AG10803 (cell line): ENCODE results near the gene VAV2.

Experiments used
- DNase-seq: peaks from one replicate; pipeline ENCODE4 v3.0.0; 2010; ENCODE audit warnings: low read depth
- H3K4me3 ChIP-seq: 2 replicates; pipeline ENCODE4 v1.5.1; 2011; ENCODE audit warnings: mild to moderate bottlenecking, low read length, control low read depth
- TF ChIP-seq, protein P1 (sequence below): conservative IDR thresholded peaks from 2 replicates; pipeline ENCODE4 v1.5.1; 2011; ENCODE audit warnings: mild to moderate bottlenecking, low read length, control low read depth, inconsistent platforms

The VAV2 gene

DNA sequence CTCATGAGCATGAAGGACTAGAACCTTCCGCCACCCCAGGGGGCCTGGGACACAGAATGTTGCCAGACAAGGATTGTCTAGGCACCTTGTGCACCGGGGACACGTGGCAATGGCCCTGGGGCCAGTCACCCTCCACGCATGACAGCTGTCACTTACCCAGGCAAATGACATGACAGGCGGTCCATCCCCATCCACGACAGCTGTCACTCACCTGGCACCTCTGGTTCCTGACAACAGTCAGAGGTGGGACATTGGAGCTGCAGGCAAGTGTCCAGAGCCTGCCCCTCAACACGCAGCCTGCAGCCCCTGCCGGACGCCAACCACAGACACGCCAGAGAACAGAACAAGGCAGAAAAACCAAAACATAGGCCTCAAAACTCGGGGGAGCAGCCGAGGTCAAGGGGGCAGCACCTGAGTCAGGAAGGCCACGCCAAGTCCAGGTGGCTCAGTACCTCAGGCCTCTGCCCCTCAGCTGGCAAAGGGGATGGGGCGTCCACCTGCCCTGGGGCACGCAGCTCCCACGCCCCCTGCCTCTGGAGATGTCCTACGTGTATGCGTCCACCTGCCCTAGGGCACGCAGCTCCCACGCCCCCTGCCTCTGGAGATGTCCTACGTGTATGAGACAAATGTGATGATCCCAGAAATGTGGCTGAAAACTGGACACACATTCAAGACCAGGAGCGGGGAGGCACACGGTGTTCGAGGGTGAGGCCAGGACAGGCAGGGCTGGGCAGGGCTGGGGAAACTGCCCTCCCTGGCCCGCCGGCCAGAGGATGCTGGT, 14.5 kb downstream of the VAV2 start:
- TF ChIP-seq, protein P1, sequence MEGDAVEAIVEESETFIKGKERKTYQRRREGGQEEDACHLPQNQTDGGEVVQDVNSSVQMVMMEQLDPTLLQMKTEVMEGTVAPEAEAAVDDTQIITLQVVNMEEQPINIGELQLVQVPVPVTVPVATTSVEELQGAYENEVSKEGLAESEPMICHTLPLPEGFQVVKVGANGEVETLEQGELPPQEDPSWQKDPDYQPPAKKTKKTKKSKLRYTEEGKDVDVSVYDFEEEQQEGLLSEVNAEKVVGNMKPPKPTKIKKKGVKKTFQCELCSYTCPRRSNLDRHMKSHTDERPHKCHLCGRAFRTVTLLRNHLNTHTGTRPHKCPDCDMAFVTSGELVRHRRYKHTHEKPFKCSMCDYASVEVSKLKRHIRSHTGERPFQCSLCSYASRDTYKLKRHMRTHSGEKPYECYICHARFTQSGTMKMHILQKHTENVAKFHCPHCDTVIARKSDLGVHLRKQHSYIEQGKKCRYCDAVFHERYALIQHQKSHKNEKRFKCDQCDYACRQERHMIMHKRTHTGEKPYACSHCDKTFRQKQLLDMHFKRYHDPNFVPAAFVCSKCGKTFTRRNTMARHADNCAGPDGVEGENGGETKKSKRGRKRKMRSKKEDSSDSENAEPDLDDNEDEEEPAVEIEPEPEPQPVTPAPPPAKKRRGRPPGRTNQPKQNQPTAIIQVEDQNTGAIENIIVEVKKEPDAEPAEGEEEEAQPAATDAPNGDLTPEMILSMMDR: no peak
- no peak for DNase-seq

GRCh38 chr9:133976887-133977286, 15.2 kb downstream of the VAV2 start:
- no peak overlapping the region for H3K4me3 ChIP-seq
- TF ChIP-seq, protein P1: no peak
- no peak for DNase-seq

More for the DNA sequence above, 14.5 kb downstream of the VAV2 start:
- no peak overlapping the region for H3K4me3 ChIP-seq

DNA sequence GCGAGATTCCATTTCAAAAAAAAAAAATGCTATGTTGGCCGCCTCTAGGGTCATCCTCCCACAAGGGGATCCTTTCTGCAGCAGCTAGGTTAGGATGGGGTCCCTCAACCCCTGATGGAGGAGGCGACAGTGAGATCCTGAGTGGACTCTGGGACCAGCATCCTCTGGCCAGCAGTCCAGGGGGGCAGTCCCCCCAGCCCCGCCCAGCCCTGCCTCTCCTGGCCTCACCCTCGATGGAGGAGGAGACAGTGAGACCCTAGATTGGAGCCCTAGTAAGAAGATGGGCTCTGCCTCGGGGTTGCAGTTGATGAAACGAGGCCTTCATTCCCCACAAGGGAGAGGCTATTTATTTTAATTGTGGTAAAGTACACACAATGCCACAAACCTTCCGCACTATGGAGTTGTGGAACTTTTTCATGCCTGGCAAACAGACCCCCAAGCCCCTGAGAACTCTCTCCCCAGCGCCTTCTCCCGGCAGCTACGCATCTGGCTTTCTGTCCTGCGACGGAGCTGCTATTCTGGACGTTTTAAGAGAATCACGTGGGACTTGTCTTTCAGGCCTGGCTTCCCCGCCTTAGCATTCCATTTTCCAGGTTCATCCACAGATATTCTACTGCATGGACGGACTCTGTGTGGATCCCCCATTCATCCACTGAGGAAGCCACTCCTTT, 15.8 kb downstream of the VAV2 start:
- TF ChIP-seq, protein P1: no peak
- DNase-seq: no peak
- H3K4me3 ChIP-seq: no peak overlapping the region

DNA sequence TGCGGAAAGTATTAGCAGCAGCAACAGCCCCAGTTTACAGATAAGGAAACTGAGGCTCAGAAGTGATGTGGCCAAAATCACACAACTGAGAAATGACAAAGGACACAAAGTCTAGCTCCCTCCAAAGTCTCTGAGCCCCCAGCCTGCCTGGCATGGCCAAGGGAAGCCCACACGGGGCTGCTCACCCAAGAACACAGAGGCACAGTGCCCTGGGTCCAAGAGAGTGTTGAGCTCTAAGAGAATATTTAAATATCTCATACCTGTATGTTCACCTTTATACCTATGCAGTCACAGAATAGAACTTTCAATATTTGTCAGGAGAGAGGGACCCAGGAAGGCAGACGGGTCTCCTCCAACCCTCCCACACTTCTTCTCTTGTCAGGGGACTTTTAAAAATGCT, 16.6 kb downstream of the VAV2 start:
- DNase-seq: no peak
- no peak overlapping the region for H3K4me3 ChIP-seq
- TF ChIP-seq, protein P1: no peak

- no peak overlapping the region for H3K4me3 ChIP-seq
- no peak for DNase-seq
- TF ChIP-seq, protein P1: no peak
These were observed 17.3 kb downstream of the VAV2 start for GRCh38 chr9:133974631-133975341.

DNA sequence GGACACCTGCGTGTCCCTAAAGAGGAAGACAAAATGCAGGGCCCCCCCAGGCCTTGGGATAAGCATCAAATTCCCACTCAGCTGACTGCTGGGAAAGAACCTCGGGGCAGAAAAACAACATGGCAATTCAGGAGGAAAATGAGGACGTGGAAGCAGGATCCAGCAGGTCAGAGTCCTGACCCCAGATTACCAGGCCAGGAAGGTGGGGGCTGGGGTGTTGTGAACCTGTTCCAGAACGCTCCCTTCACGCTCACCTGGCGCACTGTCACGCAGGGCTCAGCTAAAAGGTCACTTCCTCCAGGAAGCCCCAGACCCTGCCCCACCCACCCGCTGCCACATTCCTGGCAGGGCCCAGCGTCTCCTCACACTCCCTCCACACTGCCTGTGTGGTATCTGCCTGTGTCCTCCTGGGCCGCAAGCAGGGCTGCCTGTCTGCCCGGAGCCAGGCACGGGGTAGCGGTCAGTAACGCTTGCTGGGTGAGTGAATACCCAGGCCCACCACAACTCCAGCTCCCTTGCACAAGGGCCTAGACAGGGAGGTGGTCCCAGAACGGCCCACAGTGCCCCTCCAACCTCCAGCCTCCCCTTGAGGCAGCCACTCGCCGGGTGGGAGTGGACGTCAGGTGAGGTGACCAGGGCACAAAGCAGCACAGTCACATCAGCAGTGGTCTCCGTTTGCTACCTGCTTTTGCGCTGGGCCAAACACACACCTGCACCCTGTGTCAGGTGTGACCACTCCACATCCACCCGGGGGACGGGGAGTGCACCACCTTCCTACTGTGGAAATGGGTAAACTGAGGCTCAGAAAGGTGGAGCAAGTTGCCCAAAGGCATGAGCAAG, 18.1 kb downstream of the VAV2 start:
- TF ChIP-seq, protein P1: no peak
- H3K4me3 ChIP-seq: no peak overlapping the region
- DNase-seq: no peak
